ENCODE results near the gene KCNIP2. TPM values are rescaled to one million over a fixed set of nuclear protein-coding genes. Genes with fewer than 3 reads are reported as not detected.
A peak's percentile ranks its signal among the peaks of the same experiment; 100 is the strongest.

KCNIP2 gene
- total RNA-seq, 1 donor from 2014 or later = 3.5 TPM

GRCh38 chr10:101850749-101851148 lies 7.1 kb upstream of the KCNIP2 start:
- no peaks in the 10 kb centered on the region for H3K27me3 Mint-ChIP-seq (ENCODE audit: unreplicated experiment)
- H3K4me3 Mint-ChIP-seq (ENCODE audit: unreplicated experiment) = no peak overlapping the region
- H3K27ac Mint-ChIP-seq (ENCODE audit: unreplicated experiment) = no peak overlapping the region
- no peak for DNase-seq (ENCODE audit: extremely low spot score, unreplicated experiment)
- peaks cover 6% of the 10 kb centered on the region for H3K36me3 Mint-ChIP-seq (ENCODE audit: unreplicated experiment)
- H3K4me1 Mint-ChIP-seq (ENCODE audit: unreplicated experiment) = peaks cover 12% of the 10 kb centered on the region
- no peak for TF ChIP-seq CTCF (IDR thresholded peaks at IDR 0.05)
- no peaks in the 10 kb centered on the region for H3K9me3 Mint-ChIP-seq (ENCODE audit: unreplicated experiment)

DNA sequence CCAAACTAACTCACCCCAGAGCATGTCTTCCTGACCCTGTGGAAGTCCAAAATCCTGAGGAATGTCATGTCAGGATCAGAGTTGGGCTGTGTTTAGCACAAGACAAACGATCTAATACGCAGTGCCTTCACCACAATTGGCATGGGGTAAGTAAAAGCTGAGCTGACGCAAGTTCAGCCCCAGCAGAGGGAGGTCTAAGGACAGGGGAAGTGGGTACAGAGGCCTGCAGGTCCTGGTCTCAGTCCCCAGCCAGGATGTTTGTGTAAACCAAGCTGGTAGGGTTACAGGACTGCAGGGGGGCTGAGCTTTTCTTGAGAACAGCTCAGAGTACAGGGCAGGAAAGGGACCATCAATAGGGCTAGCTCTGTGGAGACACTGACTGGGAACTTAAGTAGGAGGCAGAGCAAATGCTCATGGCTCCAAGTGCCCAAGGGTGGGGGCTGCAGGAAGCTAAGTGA lies 5.3 kb upstream of the KCNIP2 start:
- H3K27me3 Mint-ChIP-seq (ENCODE audit: unreplicated experiment) = peaks cover 4% of the 10 kb centered on the region
- no peak for TF ChIP-seq CTCF (IDR thresholded peaks at IDR 0.05)
- no peaks in the 10 kb centered on the region for H3K9me3 Mint-ChIP-seq (ENCODE audit: unreplicated experiment)
- peaks cover 18% of the 10 kb centered on the region for H3K4me1 Mint-ChIP-seq (ENCODE audit: unreplicated experiment)
- DNase-seq (ENCODE audit: extremely low spot score, unreplicated experiment) = no peak
- H3K36me3 Mint-ChIP-seq (ENCODE audit: unreplicated experiment) = peaks cover 13% of the 10 kb centered on the region
- no peak overlapping the region for H3K4me3 Mint-ChIP-seq (ENCODE audit: unreplicated experiment)
- peak overlapping the region; percentile 60 for H3K27ac Mint-ChIP-seq (ENCODE audit: unreplicated experiment)

GRCh38 chr10:101848408-101848807 lies 4.8 kb upstream of the KCNIP2 start:
- Mint-ChIP-seq H3K4me3 (ENCODE audit: unreplicated experiment) (no peak overlapping the region), H3K36me3 (ENCODE audit: unreplicated experiment) (peaks cover 13% of the 10 kb centered on the region), H3K27ac (ENCODE audit: unreplicated experiment) (peak overlapping the region; percentile 60), H3K27me3 (ENCODE audit: unreplicated experiment) (peaks cover 4% of the 10 kb centered on the region), H3K9me3 (ENCODE audit: unreplicated experiment) (no peaks in the 10 kb centered on the region), H3K4me1 (ENCODE audit: unreplicated experiment) (peaks cover 19% of the 10 kb centered on the region)
- DNase-seq (ENCODE audit: extremely low spot score, unreplicated experiment) = no peak
- no peak for TF ChIP-seq CTCF (IDR thresholded peaks at IDR 0.05)

DNA sequence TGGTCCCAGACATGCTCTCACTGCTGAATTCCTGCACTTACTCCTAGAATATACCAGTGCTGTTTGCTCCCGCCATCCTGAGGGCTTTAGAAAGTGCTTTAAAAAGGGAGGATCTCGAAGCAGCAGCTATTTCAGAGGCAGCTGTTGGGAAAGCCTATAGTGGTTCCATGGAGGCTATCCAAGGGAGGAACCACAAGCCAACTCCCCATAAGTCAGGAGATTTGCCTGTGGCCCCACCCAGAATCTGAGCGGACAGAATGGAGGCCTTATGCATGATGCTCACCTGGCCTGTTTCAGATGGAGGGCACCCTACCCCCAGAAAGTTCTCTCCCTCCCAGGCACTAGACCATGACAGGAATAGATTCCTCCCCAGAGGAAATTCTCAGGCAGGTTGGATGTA lies 2.3 kb upstream of the KCNIP2 start:
- no peak for TF ChIP-seq CTCF (IDR thresholded peaks at IDR 0.05)
- no peak overlapping the region for H3K27ac Mint-ChIP-seq (ENCODE audit: unreplicated experiment)
- DNase-seq (ENCODE audit: extremely low spot score, unreplicated experiment) = no peak
- no peak overlapping the region for H3K4me3 Mint-ChIP-seq (ENCODE audit: unreplicated experiment)
- H3K9me3 Mint-ChIP-seq (ENCODE audit: unreplicated experiment) = no peaks in the 10 kb centered on the region
- H3K27me3 Mint-ChIP-seq (ENCODE audit: unreplicated experiment) = peaks cover 4% of the 10 kb centered on the region
- peaks cover 13% of the 10 kb centered on the region for H3K36me3 Mint-ChIP-seq (ENCODE audit: unreplicated experiment)
- peaks cover 24% of the 10 kb centered on the region for H3K4me1 Mint-ChIP-seq (ENCODE audit: unreplicated experiment)

DNA sequence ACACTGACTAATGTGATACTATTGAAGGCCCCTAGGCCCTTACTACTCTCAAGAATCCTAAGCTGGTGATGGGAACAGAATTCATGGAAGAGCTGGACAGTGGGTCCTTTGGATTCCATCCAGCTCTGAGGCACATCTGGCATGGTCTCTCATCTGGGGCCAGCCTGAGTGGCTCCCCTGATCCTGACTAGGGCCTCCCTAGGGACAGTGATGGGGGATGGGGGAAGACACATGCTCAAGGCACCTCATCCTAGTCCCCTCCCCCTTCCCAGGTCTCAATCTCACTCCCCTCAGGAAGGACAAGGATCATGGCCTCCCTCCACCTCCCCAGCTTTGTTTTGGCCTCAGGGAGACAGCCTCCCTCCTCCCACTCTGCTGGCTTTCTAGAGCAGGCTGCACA lies 1.8 kb downstream of the KCNIP2 start:
- Mint-ChIP-seq H3K27me3 (ENCODE audit: unreplicated experiment) (peaks cover 4% of the 10 kb centered on the region), H3K9me3 (ENCODE audit: unreplicated experiment) (no peaks in the 10 kb centered on the region), H3K27ac (ENCODE audit: unreplicated experiment) (no peak overlapping the region), H3K4me3 (ENCODE audit: unreplicated experiment) (no peak overlapping the region), H3K36me3 (ENCODE audit: unreplicated experiment) (peaks cover 8% of the 10 kb centered on the region), H3K4me1 (ENCODE audit: unreplicated experiment) (peaks cover 25% of the 10 kb centered on the region)
- DNase-seq (ENCODE audit: extremely low spot score, unreplicated experiment) = no peak
- TF ChIP-seq CTCF (IDR thresholded peaks at IDR 0.05) = no peak
